ENCODE measurements around the gene LY86.
A peak's percentile ranks its signal among the peaks of the same experiment; 100 is the strongest.

LY86 gene

DNA sequence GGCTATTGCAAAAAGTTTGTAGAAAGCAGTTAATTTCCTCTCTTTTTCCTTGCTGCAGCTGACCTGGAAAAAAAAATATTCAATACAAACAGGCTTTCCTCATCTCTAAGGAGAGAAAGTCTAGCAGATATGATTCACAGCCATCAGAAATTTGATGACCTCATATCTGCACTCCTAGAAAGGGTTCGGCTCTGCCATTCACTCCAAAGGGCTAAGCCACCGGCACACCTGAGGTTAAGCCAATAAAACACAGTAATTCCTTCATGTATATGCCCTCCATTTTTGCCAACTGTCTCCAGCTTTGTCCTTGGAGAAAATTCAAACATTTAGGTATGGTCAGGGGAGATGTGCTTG is 18.7 kb upstream of the LY86 start:
- FAIRE-seq, result no peak
- no peak for DNase-seq (ENCODE audit: insufficient read length, low spot score)

DNA sequence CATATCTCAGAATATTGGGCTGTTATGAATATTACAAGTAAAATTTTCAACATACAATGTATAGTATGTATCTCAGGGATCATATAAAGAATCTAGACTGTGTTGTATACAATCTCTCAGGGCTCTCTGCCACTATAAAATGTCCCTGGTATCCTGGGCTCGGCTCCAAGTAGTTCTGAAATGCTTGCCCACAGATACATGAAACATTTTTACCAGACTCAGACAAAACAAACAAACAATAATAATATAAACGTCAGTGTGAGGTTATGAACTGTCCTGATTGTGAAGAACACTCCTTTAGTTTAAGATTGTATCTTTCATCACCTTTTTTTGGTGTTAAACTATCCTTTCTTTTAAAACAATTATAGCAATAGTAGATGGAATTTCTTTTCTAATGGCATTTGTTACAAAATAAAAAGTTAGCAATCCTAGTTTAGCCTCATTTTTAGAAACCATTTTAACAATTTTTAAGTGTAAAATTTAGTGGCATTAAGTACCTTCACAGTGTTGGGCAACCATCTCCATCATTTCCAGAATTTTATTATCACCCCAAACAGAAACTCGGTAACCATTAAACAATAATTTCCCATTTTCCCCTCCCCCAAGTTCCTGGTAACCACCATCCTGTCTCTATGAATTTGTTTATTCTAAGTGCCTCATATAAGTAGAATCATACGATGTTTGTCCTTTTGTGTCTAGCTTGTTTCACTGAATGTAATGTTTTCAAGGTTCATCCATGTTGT is 17.4 kb upstream of the LY86 start:
- no peak for FAIRE-seq
- DNase-seq (ENCODE audit: insufficient read length, low spot score), result no peak

DNA sequence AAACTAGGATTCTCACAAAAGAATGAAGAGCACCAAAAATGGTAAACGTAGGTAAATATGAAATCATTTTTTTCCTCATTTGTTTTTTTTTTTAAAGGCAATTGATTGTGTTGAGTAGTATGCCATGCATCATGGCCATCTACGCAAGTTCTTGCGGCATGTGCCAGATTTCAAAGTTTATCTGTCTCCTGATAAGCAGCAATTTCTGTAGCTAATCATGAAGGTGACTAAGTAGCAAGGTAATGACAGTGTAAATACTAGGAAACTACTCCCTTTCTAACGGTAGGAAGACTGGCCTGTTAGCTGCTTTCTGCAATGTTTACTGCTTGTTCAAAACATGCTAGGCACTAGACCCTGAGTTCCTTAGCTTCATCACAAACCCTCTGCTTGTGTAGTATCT is 13.4 kb upstream of the LY86 start:
- DNase-seq (ENCODE audit: insufficient read length, low spot score) (no peak), FAIRE-seq (peak; percentile 21)

DNA sequence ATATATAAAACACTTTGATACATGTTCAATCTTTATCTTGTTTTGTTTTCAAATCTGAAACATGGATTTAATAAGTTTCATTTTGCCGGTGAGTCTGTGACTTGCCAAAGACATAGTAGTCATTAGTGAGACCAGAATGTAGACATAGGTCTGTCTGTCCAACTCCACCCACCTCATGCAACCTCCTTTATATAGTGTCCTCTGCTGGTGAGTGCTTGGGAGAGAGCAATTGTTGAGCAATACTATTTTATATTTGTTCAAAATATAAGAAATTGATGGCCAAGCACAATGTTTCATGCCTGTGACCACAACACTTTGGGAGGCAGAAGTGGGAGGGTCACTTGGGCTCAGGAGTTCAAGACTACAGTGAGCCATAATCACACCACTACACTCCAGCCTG is 10.8 kb upstream of the LY86 start:
- no peak for FAIRE-seq
- no peak for DNase-seq (ENCODE audit: insufficient read length, low spot score)

DNA sequence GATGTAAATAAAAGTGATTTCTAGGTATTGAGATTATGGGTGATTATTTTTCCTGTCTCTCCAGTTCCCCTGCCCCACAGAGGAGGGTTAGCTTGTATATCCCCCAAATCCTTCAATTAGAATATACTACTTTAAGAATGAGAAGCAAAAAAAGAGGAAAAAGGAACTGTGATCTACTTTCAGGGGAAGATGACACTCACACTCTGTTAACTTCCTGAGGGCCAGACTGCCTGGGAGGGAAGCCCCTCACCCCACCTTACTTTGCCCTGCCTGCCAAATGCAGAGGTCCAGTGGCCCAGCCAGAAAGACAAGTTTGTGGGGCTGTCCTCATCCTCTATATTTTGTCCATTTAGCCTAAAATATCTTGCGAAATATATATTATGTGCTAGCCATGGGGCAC is 9.2 kb upstream of the LY86 start:
- FAIRE-seq, result no peak
- no peak for DNase-seq (ENCODE audit: insufficient read length, low spot score)

DNA sequence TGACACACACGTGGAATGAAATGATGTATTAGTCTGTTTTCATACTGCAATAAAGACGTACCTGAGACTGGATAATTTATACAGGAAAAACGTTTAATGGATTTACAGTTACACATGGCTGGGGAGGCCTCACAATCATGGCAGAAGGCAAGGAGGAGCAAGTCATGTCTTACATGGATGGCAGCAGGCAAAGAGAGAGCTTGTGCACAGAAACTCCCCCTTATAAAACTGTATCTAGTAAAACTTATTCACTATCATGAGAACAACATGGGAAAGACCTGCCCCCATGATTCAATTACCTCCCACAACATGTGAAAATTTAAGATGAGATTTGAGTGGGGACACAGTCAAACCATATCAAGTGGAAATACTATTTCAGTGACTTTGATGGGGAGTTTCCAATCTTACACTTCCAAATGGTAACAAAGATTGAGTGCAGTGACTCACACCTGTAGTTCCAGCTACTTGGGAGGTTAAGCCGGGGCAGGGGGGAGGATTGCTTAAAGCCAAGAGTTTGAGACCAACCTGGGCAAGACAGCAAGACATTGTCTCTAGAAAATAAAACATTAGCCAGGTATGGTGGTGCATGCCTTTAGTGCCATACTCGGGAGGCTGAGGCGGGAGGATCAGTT is 8.2 kb upstream of the LY86 start:
- FAIRE-seq, result no peak
- no peak for DNase-seq (ENCODE audit: insufficient read length, low spot score)

DNA sequence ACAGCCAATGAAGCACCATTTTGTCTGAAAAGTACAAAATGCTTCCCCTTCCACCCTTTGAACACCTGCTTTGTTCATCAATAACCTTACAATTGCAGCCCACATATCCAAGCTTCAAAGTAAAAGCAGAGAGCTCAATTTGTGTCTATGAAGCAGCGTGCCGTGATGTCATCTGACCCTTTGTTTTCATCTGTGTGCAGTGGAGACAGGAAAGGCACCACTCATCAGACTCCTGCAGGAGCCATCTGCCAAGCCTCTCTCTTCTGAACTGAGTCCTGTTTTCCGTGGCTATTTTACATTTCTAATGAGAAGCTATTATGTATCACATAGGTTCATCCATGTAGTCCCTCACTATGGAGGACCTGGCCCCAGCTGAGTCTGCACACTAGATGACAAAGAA is 7.5 kb upstream of the LY86 start:
- FAIRE-seq, result no peak
- DNase-seq (ENCODE audit: insufficient read length, low spot score), result no peak

DNA sequence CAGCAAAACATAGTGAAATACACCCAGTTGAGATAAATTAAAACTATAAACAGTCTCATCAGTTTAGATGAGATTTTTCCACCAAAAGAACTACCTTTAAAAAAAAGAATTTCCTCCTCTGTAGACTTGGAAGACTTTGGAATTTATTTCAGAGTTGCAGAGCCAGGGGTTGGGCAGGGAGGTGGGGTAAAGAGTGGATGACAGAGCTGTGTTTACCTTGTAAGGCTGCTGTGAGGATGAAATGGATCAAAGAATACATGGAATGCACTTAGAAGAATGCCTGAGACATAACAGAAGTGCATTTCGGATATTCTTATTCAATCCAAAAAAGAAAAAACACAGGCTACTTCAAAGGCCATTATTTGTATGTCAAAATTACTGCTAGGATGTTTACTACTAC is 6.4 kb upstream of the LY86 start:
- no peak for FAIRE-seq
- no peak for DNase-seq (ENCODE audit: insufficient read length, low spot score)

DNA sequence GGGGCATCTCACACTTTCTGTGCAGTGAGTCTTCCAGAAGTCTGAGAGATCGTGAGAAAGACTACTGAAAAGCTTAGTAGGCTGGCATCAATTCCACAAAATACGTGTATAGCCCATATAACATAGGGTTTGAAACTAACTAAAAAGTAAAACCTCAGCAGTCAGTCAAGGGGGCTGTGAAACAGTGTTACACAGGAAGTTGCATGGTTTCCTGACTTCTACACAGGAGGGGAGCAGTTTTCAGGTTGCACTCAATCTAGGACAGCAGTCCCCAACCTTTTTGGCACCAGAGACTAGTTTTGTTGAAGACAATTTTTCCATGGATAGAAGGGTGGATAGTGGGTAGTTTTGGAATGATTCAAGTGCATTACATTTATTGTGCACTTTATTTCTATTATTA is 4.7 kb upstream of the LY86 start:
- FAIRE-seq (peak; percentile 89), DNase-seq (ENCODE audit: insufficient read length, low spot score) (no peak)

DNA sequence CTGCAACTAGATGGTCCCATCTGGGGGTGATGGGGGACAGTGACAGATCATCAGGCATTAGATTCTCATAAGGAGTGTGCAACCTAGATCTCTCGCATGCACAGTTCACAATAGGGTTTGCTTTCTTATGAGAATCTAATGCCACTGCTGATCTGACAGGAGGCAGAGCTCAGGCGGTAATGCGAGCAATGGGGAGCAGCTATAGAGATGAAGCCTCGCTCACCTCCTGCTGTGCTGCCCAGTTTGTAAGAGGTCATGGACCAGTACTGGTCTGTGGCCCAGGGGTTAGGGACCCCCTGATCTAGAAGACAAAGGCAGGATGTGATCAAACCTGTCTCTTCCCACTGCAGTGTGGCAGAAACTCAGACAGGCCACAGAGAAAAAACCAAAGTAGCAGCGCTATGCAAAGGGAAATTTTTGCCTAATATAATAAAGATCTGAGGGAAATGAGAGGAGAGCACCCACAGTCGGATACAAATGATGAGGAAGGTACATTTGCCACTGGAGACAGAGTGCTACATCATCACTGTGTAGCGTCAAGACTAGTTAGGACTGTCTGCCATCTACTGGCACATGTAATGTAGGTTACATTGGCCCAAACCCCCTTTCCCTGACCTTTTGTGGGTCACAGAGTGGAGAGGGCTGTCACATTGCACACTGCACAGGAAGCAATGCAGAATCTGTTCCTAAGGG is 4.1 kb upstream of the LY86 start:
- peak; percentile 87 for FAIRE-seq
- DNase-seq (ENCODE audit: insufficient read length, low spot score), result no peak

DNA sequence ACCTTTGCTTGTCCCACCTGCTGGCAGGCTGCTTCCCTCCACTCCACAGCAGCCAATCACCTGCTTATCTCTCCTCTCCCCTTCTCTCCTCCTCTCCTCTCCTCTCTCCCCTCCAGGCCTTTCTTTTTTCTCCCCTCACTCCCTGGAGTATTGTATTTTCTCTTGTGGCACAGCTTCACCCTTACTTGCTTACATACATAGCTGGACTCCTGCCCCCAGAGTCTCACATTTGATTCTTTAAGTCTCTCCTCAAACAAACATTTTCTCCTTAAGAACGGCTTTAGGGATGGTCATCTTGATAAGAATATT is 3.6 kb upstream of the LY86 start:
- DNase-seq (ENCODE audit: insufficient read length, low spot score) (no peak), FAIRE-seq (no peak)

DNA sequence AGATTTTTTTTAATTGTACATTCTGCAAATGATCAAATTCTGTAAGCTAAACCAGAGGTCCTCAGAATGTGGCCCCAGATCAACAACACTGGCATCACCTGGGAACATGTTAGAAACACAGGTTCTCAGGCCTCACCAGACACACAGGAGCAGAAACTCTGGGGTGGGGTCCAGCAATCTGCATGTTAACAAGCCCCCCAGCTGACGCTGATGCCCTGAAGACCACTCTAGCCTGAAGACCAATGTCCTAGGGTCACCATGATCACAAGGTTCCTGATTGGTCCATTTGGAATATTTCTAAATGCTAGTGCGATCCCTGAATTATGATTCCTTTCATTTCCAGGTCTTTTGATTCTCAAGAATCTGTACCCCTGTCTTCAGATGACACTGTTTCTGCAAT is 2.4 kb upstream of the LY86 start:
- DNase-seq (ENCODE audit: insufficient read length, low spot score), result no peak
- FAIRE-seq, result no peak

DNA sequence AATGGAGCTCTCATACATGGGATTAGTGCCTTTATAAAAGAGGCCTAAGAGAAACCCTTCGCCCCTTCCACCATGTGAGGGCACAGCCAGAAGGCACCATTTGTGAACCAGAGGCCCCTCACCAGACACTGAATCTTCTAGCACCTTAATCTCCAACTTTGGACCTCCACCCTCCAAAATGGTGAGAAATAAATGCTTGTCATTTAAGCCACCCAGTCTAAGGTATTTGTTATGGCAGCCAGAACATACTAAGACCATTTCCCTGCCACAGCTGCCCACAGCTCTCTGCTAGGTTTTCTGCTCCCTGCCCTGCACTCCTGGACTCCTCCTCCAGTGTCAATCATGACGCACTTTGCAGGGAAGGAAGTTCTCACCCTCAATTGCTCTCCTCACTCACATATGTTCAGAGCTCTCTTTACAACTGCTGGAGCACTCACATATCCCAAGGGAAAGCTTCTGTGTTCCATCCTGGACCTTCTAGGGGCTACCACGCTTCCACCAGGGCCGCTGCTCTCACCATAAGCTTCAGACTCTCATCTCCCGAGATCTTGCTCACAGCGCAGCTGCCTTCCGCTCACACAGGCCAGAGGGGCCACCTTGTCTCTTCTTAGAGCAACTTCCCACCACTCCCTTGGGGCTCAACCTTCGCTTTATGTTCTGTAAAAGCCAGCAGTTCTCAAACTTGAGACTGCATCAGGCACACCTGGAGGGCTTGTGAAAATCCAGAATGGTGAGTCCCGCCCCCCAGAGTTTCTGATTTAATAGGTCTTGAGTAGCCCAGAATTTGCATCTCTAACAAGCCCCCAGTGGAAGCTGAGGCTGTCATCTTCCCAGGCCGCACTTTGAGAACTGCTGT is 1.6 kb upstream of the LY86 start:
- FAIRE-seq, result peak; percentile 99
- no peak for DNase-seq (ENCODE audit: insufficient read length, low spot score)

DNA sequence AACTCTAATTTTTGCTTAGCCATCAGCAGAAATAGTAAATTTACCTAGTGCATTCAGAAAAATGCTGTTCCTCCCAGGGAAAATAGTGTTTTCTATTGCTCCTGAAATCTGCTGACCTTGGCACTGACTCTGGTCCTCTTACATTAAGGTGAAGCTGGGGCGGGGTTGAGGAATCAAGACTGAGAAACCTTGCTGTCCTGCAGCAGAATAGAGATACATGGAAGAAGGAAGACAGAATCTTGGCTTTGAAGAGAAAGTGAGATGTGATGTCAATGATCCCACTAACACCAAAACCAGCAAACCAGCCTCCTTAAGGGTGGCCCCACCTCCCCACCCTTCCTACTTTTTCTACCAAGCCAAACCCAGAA is 840 bp upstream of the LY86 start:
- DNase-seq (ENCODE audit: insufficient read length, low spot score), result no peak
- no peak for FAIRE-seq

DNA sequence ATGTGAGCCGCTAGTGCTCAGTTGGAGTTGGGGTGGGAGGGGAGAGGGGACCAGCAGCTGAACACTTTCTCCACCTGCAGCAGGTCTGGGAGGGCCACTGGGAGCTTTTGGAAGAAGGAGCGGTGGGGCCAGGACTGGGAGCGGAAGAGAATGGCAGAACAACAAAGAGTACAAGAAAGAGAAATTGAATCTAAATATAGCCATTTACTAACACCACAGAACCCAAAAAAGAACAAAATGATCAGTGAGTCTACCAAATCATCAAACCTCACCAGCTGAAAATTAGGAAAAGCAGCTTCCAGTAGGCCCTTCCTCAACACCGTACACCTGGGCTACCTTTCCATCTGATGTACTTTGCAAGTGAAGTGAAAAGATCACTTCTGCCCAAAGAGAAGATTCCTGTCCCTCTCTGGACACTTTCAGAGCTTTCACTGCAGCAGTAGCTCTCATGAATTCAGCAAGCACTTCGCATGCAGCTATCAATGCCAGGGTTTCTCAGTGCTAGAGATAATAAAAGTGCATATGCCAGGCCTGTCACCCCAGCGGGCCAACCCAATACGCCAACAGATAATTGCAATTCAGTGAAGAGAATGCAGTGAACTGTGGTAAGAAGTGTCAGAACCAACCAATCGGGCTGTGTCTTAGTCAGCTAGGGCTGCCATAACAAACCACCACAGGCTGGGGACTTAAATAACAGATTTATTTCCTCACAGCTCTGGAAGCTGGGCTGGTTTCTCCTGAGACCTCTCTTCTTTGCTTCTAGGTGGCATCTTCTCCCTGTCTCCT is 597 bp downstream of the LY86 start:
- no peak for FAIRE-seq
- no peak for DNase-seq (ENCODE audit: insufficient read length, low spot score)

DNA sequence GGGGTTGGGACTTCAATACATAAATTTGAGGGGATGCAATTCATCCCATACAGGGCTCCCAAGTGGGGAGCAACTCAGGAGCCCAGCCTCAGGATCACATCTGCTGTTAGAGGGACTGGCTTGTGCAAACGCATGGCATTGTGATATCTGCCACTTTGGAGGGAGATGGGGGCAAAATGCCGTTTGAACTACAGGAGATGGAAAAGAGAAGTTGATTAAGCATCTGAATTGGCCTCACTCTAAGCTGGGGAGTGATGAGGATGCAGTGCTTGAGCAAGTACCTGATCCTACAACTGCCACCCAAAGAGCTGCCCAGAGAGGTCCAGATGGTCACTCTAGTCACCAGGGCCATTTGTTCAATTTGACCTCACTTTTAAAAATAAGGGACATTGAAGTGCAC is 2.0 kb downstream of the LY86 start:
- FAIRE-seq, result peak; percentile 23
- no peak for DNase-seq (ENCODE audit: insufficient read length, low spot score)

DNA sequence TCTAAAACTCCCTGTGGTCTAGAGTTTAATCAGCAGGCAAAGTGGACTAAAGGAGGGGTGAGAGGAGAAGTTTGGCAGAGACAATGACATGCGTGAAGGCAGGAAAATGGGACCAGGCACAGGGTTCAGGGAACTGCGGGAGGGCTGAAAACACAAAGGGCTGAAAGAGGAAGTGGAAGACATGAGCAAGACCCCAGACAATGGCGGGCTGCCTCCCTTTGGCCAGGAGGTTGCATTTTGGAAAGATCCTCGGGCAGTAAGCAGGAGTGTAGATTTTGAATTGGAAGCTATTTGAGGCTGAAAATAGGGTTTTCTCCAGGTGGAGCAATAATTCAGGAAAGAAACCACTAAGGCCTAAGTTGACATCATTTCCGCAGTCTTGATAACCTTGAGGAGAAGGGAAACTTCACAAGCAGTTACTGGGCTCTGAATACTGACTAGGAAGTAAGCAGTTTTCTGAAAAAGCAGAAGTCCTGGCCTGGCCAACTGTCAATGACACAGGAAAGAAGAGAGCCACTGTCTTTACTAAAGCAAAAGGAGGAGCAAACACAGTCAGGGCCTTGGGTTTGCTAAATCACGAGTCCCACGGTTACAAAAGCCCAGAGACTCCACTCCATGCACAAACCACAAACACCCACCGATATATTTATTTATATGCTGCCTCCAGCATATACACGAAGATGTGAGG is 3.4 kb downstream of the LY86 start:
- DNase-seq (ENCODE audit: insufficient read length, low spot score) (no peak), FAIRE-seq (peak; percentile 92)

DNA sequence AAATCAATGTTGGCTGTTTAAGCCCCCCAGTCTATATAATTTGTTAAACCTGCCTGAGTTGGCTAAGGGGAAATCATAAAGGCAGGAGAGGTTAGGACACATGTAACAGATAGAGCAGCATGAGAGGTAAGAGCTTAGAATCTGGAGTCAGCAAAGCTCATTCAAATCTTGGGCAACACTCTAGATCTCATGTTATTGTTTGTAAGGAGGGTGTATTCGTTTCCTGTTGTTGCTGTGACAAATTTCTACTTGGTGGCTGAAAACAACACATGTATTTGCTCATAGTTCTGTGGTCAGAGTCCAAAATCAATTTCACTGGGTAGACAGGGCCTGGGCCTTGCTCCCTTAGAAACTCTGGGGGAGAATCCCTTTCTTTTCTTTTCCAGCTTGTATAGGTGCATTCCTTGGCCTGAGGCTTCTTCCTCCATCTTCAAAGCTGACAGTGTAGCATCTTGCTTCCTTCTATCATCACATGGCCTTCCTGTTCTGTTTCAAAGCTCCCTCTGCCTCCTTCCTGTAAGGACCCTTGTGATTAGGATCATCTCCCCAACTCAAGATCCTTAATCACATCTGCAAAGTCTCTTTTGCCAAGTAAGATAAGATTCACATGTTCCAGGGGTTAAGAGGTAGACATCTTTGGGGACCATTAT is 4.4 kb downstream of the LY86 start:
- FAIRE-seq, result peak; percentile 81
- DNase-seq (ENCODE audit: insufficient read length, low spot score), result no peak

DNA sequence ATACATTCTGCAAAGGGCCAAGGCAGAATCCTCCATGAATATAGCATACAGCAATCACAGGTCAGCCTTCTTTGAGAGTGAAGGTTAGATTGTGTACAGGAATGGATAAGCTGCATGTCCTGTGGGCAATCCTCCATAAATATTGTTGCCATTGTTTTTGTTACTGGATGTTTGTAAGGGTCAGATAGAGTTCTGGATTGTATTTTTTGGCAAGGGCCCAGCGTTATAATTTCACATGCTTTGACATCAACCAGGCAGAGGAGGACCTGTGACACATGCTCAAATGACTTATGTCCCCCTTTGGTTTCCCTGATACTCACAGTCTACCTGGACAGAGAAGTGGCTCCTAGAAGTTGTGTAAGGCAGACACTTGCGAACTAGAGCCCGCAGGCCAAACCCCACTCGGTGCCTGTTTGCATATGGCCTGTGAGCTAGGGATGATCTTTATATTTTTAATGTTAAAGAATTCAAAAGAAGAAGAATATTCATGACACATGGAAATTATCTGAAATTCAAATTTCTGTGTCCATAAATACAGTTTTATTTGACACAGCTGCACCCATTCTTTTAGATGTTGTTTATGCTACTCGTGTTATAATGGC is 5.4 kb downstream of the LY86 start:
- FAIRE-seq, result peak; percentile 44
- no peak for DNase-seq (ENCODE audit: insufficient read length, low spot score)
